GM12872 (cell line): ENCODE results near the gene P2RY1.

ENCODE experiments used
- CTCF ChIP-seq: IDR thresholded peaks from 3 replicates; pipeline ENCODE4 v1.5.1; 2011; ENCODE audit warnings: low read depth, mild to moderate bottlenecking, low read length, moderate library complexity; ENCODE audit not compliant: insufficient read depth

The P2RY1 gene

GRCh38 chr3:152839511-152839910, 4.6 kb downstream of the P2RY1 start:
- TF ChIP-seq CTCF = no peak

GRCh38 chr3:152841131-152841530, 6.2 kb downstream of the P2RY1 start:
- no peak for TF ChIP-seq CTCF

- TF ChIP-seq CTCF = no peak
Observed at GRCh38 chr3:152842413-152842812, 7.5 kb downstream of the P2RY1 start.

- TF ChIP-seq CTCF = no peak
Observed at GRCh38 chr3:152843955-152844354, 9.0 kb downstream of the P2RY1 start.

- TF ChIP-seq CTCF = no peak
Observed at GRCh38 chr3:152849996-152850578, 15.2 kb downstream of the P2RY1 start.

GRCh38 chr3:152853196-152853595, 18.3 kb downstream of the P2RY1 start:
- TF ChIP-seq CTCF = no peak

GRCh38 chr3:152857082-152857481, 22.2 kb downstream of the P2RY1 start:
- no peak for TF ChIP-seq CTCF
